ENCODE data around the gene ACOT13. TPM values are rescaled to one million over a fixed set of nuclear protein-coding genes. Genes with fewer than 3 reads are reported as not detected.
"Not testable (repeated sequence)": the region's sequence is repeated elsewhere in the genome, so short reads cannot be mapped to it uniquely, and the experiment has no call there.

Gene ACOT13
- total and polyA plus RNA-seq, 5 donors: 63.7 to 92.1 (median 85.2) TPM

DNA sequence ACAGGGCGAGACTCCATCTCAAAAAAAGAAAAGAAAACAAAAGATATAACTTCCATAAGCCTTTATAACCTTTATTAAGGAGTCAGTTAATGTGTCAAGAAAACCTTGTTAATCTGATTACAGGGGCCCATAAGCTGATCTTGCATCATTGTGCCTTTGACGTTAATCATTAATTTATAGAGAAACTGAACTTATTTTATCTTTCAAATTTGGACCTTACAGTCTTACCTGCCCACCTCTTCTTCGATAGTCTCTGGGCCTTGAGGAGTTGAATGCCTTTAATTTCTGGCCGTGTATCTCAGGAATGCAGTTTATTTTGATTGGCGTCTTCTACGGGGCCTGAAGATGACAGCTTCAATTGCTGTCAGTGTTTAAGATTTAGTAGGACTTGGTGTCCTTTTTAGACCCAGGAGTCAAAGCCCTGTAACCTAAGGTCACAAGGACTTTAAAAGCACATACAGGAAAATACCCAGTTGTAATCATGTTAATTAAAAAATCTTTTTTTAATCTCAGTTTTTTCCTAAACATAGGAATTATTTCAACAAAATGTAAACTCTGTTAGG lies 5.8 kb downstream of the ACOT13 start:
- no peak overlapping the region for H3K27ac ChIP-seq (ENCODE audit: low read length)
- no peak overlapping the region for H3K4me3 ChIP-seq (ENCODE audit: low read length)
- peaks cover 2% of the 10 kb centered on the region for H3K4me1 ChIP-seq (ENCODE audit: control insufficient read depth, insufficient read depth, low read length)
- intact Hi-C loops (cut with DNase I): no loop called here
- 89% methylated on average over 6 of the region's 6 CpGs for WGBS
- no peaks in the 10 kb centered on the region for H3K9me3 ChIP-seq (ENCODE audit: control insufficient read depth, low read length)
- no peak for DNase-seq
- H3K27me3 ChIP-seq (ENCODE audit: control insufficient read depth, insufficient read depth): no peaks in the 10 kb centered on the region
- no peak for ATAC-seq

DNA sequence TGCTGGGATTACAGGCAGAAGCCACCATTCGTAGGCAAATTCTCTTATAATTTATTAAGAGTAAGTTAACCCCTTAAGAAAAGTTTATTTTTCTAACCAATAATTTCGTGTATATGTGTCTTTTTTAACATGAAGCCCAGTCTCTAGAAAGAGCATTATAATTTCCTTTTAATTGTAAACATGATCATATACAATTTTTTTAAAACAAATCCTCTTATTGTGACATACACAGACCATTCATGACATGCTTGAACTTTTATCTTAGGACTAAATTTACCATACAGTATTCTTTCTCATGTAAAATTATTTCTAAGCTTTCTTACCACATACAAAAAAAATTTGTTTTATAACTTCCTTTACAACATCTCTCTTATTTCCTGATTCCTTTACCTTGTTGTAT lies 6.7 kb downstream of the ACOT13 start:
- no peak overlapping the region for H3K4me3 ChIP-seq (ENCODE audit: low read length)
- no peaks in the 10 kb centered on the region for H3K4me1 ChIP-seq (ENCODE audit: control insufficient read depth, insufficient read depth, low read length)
- intact Hi-C loops (cut with DNase I): no loop called here
- WGBS: 77% methylated on average over 2 of the region's 2 CpGs
- H3K27ac ChIP-seq (ENCODE audit: low read length): no peak overlapping the region
- no peak for ATAC-seq
- no peaks in the 10 kb centered on the region for H3K27me3 ChIP-seq (ENCODE audit: control insufficient read depth, insufficient read depth)
- no peaks in the 10 kb centered on the region for H3K9me3 ChIP-seq (ENCODE audit: control insufficient read depth, low read length)
- no peak for DNase-seq

DNA sequence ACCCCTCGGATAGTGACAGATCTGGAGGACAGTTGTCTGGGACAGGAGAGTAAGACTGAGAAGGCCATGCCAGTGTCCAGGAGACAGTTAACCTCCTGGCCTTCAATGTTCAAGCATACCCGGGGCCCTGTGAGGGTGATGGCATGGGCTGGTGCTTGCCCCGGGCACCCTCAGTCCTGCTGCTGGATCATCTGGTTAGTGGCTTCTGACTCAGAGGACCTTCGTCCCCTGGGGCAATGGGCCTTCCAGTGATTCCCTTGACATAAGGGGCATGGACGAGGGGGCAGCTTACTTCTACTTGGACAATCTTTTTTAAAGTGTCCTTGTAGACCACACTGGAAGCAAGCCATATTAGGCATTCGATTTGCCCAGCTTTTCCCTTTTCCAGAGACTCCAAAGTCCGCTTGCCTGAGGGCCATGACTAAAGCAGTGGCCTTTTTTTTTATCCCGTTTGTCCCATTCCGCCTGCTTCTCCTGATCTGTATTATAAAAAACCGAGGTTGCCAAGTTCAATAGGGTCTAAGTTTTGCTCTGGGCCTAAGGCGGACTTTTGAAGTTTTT lies 12.0 kb downstream of the ACOT13 start:
- 92% methylated on average over 11 of the region's 11 CpGs for whole genome bisulfite sequencing
- H3K4me1 ChIP-seq (ENCODE audit: control insufficient read depth, insufficient read depth, low read length); intact Hi-C loops (cut with DNase I); DNase-seq; H3K4me3 ChIP-seq (ENCODE audit: low read length); ATAC-seq; H3K27ac ChIP-seq (ENCODE audit: low read length); H3K9me3 ChIP-seq (ENCODE audit: control insufficient read depth, low read length); H3K27me3 ChIP-seq (ENCODE audit: control insufficient read depth, insufficient read depth): not testable (repeated sequence)

DNA sequence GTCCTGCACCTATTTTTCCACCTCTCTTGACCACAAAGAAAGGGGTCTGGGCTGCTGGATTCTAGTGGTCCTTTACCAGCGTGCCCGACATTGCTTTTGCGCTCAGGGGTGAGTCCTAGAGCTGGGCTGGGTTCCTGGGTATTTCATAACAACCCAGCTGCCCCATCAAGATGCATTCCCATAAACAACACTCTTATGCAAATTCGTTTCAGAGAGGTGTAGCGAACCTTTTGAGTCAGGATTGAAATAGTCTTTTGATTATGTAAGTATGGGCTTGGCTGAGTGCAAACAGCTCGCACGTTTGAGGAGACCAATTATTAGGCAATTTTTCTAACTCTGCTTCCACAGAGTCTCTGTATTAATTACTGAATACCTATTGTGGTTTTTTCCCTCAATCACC lies 13.7 kb downstream of the ACOT13 start:
- WGBS: 87% methylated on average over 7 of the region's 7 CpGs
- no peak overlapping the region for H3K4me3 ChIP-seq (ENCODE audit: low read length)
- no peaks in the 10 kb centered on the region for H3K27me3 ChIP-seq (ENCODE audit: control insufficient read depth, insufficient read depth)
- no peak for DNase-seq
- no peak for ATAC-seq
- H3K9me3 ChIP-seq (ENCODE audit: control insufficient read depth, low read length): no peaks in the 10 kb centered on the region
- H3K4me1 ChIP-seq (ENCODE audit: control insufficient read depth, insufficient read depth, low read length): no peaks in the 10 kb centered on the region
- no peak overlapping the region for H3K27ac ChIP-seq (ENCODE audit: low read length)
- intact Hi-C loops (cut with DNase I): no loop called here

DNA sequence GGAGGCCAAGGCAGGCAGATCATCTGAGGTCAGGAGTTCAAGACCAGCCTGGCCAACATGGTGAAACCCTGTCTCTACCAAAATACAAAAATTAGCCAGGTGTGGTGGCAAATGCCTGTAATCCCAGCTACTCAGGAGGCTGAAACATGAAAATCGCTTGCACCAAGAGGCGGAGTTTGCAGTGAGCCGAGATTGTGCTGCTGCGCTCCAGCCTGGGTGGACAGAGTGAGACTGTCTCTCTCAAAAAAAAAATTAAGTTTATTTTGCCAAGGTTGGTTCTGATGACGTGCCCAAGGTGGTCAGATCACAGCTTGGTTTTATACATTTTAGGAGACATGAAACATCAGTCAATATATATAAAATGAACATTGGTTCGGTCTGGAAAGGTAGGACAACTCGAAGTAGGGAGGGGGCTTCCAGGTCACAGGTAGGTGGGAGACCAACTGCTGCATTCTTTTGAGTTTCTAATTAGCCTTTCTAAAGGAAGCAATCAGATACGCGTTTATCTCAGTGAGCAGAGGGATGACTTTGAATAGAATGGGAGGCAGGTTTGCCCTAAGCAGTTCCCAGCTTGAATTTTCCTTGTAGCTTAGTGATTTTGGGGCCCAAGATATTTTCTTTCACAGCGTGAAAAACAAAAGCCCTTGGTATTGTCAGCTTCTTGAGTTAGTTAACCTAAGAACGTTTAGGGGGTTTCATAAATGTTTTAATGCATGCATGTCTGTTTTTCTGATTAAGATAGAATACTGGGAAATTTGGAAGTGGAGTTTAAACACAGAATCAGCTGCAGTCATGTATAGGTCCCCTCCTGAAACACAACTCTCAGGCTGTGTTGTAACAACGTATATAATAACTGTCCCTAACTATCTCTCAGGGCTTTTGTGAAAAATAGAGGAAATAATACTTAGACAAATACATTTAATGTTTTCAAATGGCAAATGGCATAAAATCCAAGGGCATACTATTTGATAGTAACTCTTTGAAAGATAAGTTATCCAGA lies 16.7 kb downstream of the ACOT13 start:
- DNase-seq: no peak
- Histone ChIP-seq H3K4me1 (ENCODE audit: control insufficient read depth, insufficient read depth, low read length) (no peaks in the 10 kb centered on the region), H3K4me3 (ENCODE audit: low read length) (no peak overlapping the region), H3K27me3 (ENCODE audit: control insufficient read depth, insufficient read depth) (no peaks in the 10 kb centered on the region), H3K9me3 (ENCODE audit: control insufficient read depth, low read length) (no peaks in the 10 kb centered on the region), H3K27ac (ENCODE audit: low read length) (no peak overlapping the region)
- no peak for ATAC-seq
- intact Hi-C loops (cut with DNase I): no loop called here
- WGBS: 72% methylated on average over 12 of the region's 12 CpGs

DNA sequence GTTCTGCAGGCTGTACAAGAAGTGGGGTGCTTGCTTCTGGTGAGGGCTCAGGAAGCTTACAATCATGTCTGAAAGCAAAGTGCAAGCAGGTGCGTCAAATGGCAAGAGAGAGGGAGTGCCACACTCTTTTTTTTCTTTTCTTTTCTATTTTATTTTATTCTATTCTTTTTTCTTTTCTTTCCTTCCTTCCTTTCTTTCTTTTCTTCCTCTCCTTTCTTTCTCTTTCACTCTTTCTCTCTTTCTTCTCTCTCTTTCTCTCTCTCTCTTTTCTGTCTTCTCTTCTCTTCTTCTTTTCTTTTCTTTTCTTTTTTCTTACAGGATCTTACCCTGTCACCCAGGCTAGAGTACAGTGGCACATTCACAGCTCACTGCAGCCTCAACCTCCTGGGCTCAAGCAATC lies 19.5 kb downstream of the ACOT13 start:
- intact Hi-C loops (cut with DNase I): no loop called here
- Histone ChIP-seq H3K4me3 (ENCODE audit: low read length) (no peak overlapping the region), H3K4me1 (ENCODE audit: control insufficient read depth, insufficient read depth, low read length) (no peaks in the 10 kb centered on the region), H3K9me3 (ENCODE audit: control insufficient read depth, low read length) (no peaks in the 10 kb centered on the region), H3K27me3 (ENCODE audit: control insufficient read depth, insufficient read depth) (no peaks in the 10 kb centered on the region), H3K27ac (ENCODE audit: low read length) (no peak overlapping the region)
- DNase-seq (no peak), ATAC-seq (no peak)
- 93% methylated on average over 1 of the region's 1 CpG for WGBS

DNA sequence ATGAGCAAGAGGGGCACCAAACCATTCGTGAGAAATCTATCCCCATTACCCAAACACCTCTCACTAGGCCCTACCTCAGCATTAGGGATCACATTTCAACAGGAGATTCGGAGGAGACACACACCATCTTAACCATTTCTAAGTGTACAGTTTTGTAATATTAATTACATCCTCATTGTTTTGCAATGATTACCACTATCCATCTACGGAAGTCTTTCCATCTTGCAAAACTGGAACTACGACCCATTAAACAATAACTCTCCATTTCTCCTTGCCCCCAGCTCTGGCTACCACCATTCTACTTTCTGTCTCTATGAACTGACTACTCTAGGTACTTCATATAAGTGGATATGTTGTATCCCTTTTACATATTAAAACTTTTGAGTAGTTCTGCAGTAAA lies 20.1 kb downstream of the ACOT13 start:
- DNase-seq (no peak), ATAC-seq (no peak)
- no peaks in the 10 kb centered on the region for H3K4me1 ChIP-seq (ENCODE audit: control insufficient read depth, insufficient read depth, low read length)
- H3K27ac ChIP-seq (ENCODE audit: low read length): no peak overlapping the region
- no peaks in the 10 kb centered on the region for H3K27me3 ChIP-seq (ENCODE audit: control insufficient read depth, insufficient read depth)
- WGBS: 92% methylated on average over 4 of the region's 4 CpGs
- intact Hi-C loops (cut with DNase I): no loop called here
- H3K4me3 ChIP-seq (ENCODE audit: low read length): no peak overlapping the region
- no peaks in the 10 kb centered on the region for H3K9me3 ChIP-seq (ENCODE audit: control insufficient read depth, low read length)

DNA sequence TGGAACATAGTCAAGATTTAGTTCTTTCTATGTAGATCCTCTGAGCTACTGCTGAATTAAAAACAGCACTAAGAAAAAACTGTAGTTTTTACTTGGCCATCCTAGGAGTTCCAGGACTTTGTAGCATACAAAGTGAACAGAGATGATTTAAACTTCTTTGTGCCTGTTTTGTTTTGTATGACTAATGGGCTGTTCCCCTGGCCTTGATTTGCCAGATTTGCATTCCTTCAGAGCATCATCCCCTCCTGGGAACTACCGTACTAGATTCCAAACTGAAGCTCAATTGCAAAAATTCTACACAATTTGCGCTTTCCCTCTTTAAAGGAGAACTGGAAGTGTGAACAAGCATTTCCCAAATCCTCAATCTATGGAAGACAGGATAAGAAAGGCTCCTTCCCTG lies 23.1 kb downstream of the ACOT13 start:
- Histone ChIP-seq H3K4me1 (ENCODE audit: control insufficient read depth, insufficient read depth, low read length) (no peaks in the 10 kb centered on the region), H3K4me3 (ENCODE audit: low read length) (no peak overlapping the region), H3K9me3 (ENCODE audit: control insufficient read depth, low read length) (no peaks in the 10 kb centered on the region), H3K27ac (ENCODE audit: low read length) (no peak overlapping the region), H3K27me3 (ENCODE audit: control insufficient read depth, insufficient read depth) (no peaks in the 10 kb centered on the region)
- intact Hi-C loops (cut with DNase I): loop anchor here in 3 of 4 donors (5.0 to 10.0 kb wide), 2 partner anchors 108 to 265 kb away; no protein-coding TSS in a partner anchor
- WGBS: 72% methylated on average over 2 of the region's 2 CpGs
- DNase-seq: no peak
- ATAC-seq: no peak

DNA sequence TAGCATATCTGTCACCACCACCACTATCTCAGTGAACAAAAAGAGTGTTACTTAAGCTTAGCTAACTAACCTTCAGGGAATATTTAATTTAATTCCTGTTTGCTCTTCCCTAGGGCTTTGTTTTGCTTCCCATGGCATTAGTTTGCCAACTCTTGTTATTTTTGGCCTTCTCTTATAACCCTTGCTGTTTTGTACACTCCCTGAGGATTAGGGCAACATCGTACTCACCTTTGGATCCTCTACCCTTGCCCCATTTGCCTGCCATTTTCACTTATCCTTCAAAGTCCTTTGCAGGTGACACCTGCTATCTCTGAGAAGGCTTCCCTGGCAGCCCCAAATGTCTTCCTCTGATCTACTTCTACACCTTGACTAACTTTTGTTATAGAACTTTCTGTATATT lies 23.7 kb downstream of the ACOT13 start:
- Histone ChIP-seq H3K4me1 (ENCODE audit: control insufficient read depth, insufficient read depth, low read length) (no peaks in the 10 kb centered on the region), H3K4me3 (ENCODE audit: low read length) (no peak overlapping the region), H3K27me3 (ENCODE audit: control insufficient read depth, insufficient read depth) (no peaks in the 10 kb centered on the region), H3K27ac (ENCODE audit: low read length) (no peak overlapping the region), H3K9me3 (ENCODE audit: control insufficient read depth, low read length) (no peaks in the 10 kb centered on the region)
- intact Hi-C loops (cut with DNase I): loop anchor here in 3 of 4 donors (5.0 to 10.0 kb wide), 2 partner anchors 108 to 266 kb away; no protein-coding TSS in a partner anchor
- DNase-seq (no peak), ATAC-seq (no peak)
- 56% methylated on average over 1 of the region's 1 CpG for WGBS

DNA sequence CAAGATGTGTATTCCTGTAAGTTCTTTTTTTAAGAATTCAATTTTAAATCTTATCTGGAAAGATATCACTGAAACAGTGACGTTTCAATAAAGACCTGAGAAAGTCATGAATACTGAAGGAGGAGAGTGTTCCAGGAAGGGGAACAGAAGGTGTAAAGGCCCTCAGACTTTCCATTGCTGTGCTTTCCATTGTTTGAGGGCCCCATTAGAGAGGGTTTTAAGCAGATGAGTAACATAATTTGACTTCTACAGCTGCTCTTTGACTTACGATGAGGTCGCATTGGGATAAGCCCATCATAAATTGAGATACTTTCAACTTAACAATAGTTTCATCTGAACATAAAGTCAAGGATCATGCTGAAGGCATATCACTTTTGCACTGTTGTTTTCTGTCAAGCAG lies 24.7 kb downstream of the ACOT13 start:
- intact Hi-C loops (cut with DNase I): loop anchor here in 3 of 4 donors (5.0 to 10.0 kb wide), 2 partner anchors 109 to 267 kb away; no protein-coding TSS in a partner anchor
- 80% methylated on average over 3 of the region's 3 CpGs for WGBS
- H3K4me3 ChIP-seq (ENCODE audit: low read length): no peak overlapping the region

DNA sequence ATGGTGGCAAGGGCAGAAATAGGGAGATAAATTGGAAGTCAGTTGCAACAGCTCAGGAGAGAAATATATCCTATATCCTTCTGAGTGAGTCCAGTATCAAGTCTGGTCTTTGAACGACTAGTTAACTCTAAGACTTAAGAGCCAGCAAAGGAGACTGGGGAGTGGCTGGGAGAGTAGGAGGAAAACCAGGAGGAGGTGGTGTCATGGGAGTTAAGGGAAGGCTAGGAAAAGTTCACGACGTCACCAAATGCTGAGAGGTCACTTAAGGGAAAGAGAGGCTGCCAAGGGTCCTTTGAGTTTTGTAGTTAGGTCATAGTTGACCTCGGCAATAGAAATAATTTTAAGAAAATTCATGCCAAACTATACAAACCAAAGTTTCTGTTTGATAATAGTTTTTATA lies 25.1 kb downstream of the ACOT13 start:
- ATAC-seq (peak; percentile 58 to 64), DNase-seq (no peak)
- no peak overlapping the region for H3K27ac ChIP-seq (ENCODE audit: low read length)
- H3K27me3 ChIP-seq (ENCODE audit: control insufficient read depth, insufficient read depth): no peaks in the 10 kb centered on the region
- H3K4me3 ChIP-seq (ENCODE audit: low read length): no peak overlapping the region
- WGBS: 25% methylated on average over 4 of the region's 4 CpGs
- no peaks in the 10 kb centered on the region for H3K9me3 ChIP-seq (ENCODE audit: control insufficient read depth, low read length)
- H3K4me1 ChIP-seq (ENCODE audit: control insufficient read depth, insufficient read depth, low read length): no peaks in the 10 kb centered on the region
- intact Hi-C loops (cut with DNase I): loop anchor here in 3 of 4 donors (5.0 to 10.0 kb wide), 2 partner anchors 110 to 267 kb away; no protein-coding TSS in a partner anchor

More for the DNA sequence above, 24.7 kb downstream of the ACOT13 start:
- Histone ChIP-seq H3K27ac (ENCODE audit: low read length) (no peak overlapping the region), H3K9me3 (ENCODE audit: control insufficient read depth, low read length) (no peaks in the 10 kb centered on the region), H3K4me1 (ENCODE audit: control insufficient read depth, insufficient read depth, low read length) (no peaks in the 10 kb centered on the region), H3K27me3 (ENCODE audit: control insufficient read depth, insufficient read depth) (no peaks in the 10 kb centered on the region)
- no peak for ATAC-seq
- DNase-seq: no peak
